HG03108 (cell line): Measurements from ENCODE around the gene LIMK2.
"Not testable (repeated sequence)": the region's sequence is repeated elsewhere in the genome, so short reads cannot be mapped to it uniquely, and the experiment has no call there.

ENCODE experiments used
- ATAC-seq: cut with Tn5 transposase; IDR thresholded peaks from one replicate; pipeline ENCODE4 v1.9.1; 2021; ENCODE audit warnings: moderate library complexity; ENCODE audit not compliant: unreplicated experiment

The LIMK2 gene

DNA sequence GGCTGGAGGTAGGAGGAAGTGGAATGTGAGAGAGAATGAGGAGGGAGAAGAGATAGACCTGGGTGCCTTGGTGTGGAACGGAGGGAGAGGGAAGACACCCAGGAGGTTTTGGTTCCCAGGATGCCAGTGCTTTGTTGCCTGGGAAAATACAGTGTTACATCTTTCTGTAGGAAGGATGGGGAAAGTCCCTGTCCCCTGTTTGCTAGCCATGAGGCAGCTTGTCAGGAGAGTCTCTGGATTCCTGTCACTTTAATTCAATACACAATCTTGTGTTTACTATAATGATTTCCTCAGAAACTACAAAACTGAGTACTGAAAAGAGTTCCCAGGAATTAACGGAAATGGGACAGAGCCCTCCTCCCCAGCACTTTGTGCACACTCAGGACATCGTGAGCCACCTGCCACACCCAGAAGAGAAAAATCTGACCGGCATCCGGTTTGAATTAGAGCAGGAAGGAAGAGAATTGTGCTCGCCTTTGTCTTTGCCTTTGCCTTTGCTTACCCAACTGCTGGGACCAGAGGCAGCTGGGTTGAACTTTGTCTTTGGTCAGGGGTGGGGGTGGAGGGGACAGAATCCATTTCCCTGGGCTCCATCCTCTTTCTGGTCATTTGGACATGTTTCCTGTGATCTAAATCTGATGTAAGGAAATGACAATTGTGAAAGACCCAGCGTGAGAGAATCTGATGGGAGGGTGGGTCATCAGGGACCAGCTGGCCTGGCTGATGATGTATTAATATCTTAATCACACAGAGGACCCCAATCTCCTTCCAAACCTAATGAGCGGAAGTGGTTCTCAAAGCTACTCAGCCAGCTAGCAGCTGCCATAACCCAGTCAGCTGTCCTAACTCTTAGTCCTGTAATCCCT is 1.3 kb upstream of the LIMK2 start:
- ATAC-seq = no peak

DNA sequence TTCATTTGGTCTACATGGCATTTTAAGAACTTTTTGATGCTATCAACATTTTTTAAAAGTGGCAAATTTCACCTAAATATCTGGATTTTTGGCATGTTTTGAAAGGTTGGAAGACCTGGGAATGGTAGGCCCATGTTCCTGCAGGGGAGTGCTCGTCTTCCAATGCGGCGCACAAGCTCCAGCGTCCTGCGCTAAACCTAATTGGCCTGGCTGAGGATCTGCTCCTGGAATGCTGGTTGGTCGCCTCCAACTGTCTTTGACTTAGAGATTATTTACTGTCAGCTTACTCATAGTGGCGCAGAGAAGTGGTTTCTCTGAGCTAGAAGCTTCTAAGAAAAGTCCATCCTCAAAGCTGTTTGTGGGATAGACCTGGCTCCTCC is 626 bp upstream of the LIMK2 start:
- no peak for ATAC-seq

DNA sequence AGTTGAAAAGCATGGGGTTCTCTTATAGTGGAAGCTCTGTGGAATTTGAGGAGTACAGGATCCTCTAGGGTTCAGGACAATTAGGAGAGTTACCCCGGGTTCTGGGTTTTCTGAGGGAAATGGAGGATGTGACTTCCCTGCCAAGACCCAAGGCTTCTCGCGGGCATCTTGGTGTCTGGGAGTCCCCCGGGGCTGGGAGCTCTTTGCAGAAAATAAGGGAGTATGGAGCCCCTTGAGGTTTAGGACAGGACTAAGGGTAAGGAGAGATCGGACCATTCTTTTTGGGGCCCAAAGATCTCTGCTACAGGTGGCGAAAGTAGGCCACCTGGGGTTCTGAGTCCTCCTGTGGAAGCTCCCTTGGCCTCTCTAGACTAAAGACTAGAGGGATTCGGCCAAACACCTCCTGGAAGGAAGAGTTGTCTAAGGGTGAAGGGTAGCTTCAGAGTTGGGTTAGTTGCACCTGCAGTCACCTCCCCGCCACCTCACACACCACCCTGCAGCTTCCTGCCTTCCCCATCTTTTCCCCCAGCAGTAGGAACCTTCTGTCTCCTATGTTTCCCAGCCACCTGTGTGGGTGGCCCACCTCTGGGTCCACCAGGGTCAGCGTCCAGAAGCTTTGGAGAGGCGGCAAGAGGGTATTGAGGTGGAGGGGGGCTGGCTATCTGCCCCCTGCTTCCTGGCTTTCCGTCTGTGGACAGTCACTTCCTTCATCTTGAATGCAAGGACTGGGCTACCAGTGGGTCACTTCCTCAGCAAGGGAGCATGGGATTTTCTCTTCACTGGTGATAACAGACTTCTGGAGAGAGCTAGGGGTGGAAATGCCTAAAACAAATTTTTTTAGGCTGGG is 908 bp downstream of the LIMK2 start:
- ATAC-seq = no peak

DNA sequence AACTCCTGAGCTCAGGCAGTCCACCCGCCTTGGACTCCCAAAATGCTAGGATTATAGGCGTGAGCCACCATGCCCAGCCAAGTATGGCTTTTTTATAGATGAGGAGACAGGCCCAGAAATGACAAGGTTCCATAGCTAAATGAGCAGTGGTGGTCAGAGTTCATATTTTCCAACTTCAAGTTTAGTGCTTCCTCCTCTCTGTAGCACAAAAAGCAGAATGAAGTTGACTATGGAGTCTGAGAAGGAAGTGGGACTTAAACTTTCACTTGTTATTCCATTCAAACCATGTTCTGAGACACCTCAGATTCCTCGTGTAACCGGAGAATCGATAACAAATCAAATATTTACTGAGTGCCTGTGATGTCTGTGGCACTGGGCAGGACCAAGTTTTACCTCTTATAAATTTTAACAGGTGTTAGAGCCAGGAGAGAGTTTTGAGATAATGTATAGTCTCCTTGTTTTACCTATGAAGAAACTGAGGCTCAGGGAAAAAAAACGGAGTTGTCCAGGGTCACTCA is 3.0 kb downstream of the LIMK2 start:
- ATAC-seq = no peak

DNA sequence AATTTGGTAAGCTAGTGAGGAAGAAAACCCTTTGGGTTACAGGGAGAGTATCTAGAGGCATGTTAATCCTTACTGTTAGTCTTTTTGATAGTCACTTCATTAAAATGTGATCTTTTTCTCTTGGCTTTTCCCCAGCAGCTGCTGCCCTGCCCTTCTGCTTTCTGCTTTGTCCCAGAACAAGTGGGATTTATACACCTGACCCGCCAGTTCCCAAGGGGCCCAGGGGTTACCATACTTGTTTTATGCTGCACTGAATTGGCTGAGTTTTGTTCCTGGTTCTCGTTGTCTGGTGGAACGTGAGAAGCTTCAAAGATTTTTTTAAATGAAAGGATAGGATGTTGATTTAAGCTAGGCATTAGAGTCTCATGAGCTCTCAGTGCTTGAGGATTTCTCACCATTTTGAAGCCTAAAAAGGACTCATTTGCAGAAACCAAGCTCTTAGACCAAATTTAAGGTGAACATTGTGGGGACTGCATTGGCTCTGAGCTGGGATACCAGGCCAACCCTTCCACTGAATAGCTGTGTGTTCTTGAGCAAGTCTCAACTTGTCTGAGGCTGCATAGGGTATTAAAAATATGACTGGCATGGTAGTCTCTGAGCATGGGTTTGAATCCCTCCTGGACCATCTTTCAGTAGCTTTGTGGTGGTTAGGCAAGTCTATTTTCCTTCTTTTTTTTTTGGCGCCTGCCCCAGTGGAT is 6.6 kb downstream of the LIMK2 start:
- ATAC-seq = no peak

DNA sequence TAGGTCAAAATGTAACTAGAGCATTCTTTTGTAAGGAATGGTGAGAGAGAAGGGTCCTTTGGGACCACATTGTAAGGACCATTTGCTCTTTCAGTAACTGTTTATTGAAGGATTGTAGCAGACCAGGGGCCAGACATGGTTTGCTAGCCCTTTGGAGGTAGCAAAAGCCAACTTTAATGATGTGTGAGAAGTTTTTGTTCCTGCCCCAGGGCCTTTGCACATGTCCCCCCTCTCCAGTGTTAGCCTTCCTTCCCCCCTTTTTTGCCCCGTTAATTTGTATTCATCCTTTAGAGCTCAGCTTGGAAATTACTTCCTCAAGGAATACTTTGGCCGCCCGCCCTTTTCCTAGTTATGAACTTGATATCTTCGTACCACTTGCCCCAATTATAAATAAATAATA is 9.0 kb downstream of the LIMK2 start:
- no peak for ATAC-seq

DNA sequence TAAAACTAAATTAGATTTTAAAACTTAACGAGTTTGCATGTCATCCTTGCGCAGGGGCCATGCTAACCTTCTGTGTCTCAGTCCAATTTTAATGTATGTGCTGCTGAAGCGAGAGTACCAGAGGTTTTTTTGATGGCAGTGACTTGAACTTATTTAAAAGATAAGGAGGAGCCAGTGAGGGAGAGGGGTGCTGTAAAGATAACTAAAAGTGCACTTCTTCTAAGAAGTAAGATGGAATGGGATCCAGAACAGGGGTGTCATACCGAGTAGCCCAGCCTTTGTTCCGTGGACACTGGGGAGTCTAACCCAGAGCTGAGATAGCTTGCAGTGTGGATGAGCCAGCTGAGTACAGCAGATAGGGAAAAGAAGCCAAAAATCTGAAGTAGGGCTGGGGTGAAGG is 10.6 kb downstream of the LIMK2 start:
- ATAC-seq = no peak

DNA sequence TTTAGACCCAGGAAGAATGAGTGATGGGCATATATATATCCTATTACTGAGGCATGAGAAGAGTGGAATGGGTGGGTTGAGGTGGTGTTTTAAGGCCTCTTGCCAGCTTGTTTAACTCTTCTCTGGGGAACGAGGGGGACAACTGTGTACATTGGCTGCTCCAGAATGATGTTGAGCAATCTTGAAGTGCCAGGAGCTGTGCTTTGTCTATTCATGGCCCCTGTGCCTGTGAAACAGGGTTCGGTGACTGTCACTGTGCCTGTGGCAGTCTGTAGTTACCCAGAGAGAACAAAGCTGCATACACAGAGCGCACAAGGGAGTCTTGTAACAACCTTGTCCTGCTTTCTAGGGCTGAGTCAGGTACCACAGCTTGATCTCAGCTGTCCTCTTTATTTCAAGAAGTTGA is 11.7 kb downstream of the LIMK2 start:
- no peak for ATAC-seq

DNA sequence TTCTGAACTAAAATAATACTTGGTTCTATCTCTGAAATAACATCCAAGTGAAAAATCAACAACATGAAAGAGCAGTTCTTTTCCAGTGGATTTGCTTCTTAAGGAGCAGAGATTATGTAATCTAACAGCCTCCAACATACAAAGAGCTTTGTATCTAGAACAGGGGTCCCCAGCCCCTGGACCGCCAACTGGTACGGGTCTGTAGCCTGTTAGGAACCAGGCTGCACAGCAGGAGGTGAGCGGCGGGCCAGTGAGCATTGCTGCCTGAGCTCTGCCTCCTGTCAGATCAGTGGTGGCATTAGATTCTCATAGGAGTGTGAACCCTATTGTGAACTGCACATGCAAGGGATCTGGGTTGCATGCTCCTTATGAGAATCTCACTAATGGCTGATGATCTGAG is 12.6 kb downstream of the LIMK2 start:
- not testable (repeated sequence) for ATAC-seq

DNA sequence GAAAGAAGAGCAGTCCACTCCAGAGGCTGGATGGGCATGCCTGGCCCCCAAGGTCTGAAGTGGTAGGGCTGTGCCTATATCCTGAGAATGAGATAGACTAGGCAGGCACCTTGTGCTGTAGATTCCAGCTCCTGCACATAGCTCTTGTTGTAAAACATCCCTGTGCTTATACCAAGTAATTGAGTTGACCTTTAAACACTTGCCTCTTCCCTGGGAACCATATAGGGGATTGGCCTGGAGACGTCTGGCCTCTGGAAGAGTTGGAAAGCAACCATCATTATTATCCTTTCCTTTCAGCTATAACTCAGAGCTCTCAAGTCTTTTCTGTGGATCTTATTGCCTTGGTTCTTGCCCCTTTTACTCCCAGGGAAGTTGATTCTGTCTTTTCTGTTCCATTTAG is 15.1 kb downstream of the LIMK2 start:
- ATAC-seq = no peak

DNA sequence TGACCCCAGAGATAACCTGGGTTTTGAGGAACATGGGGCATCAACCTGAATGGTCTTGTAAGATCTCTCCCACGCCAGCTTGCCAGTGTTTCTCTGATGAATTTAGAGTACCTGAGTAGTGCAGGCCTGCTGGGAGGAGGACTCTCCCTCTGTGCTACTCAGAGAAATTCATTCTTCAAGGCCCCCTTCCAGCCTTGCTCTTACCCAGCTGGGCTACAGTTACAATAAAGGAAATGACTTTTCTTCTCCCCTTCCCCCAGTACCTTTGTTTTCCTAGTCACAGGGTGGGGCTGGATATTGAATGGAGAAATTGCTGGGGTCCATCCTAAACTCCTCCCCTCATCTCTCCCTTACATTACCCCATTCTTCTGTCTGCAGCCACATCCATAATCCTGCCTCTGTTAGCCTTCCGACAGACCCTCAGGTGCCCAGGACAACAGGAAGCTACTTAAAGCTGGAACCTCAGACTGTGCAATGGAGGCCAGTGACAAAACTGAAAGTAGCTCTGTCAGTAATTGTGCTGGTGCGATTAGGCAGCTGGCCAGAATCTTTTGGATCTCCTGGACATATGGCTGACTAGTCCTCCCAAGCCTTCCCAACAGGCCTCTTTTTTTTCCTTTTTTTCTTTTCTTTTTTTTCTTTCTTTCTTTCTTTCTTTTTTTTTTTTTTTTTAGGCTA is 17.4 kb downstream of the LIMK2 start:
- no peak for ATAC-seq

DNA sequence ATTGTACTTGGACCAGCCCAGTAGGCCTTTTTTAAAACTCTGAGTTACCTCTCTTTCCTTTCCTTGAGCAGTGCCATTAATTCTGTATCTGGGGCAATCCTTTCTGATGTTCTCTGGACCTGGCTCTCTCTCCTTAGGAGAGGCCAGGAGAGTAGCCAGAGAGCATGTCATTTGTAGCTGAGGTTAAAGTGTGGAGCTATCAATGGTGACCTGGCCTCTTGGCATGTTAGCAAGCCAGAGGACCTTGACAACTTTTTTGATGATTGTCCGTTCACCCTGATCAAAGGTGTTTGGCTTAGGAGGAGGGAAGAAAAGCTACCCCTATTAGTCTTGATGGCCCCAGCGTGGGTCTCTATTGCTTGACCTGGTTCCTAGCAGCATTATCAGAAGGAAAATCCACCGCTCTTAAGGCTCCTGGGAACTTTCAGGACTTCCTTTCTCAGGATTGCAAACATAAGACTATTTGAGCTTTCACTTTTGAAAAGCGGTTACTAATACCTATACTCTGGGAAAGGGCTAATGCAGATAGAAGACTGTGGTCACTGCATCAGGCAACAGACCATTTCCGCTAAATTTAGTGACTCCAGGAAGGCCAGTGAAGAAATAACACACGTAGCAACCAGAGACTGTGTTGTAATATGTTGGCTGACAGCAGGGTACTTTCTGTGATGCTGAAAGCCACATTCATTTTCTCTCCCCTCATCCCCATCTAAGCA is 18.2 kb downstream of the LIMK2 start:
- no peak for ATAC-seq

DNA sequence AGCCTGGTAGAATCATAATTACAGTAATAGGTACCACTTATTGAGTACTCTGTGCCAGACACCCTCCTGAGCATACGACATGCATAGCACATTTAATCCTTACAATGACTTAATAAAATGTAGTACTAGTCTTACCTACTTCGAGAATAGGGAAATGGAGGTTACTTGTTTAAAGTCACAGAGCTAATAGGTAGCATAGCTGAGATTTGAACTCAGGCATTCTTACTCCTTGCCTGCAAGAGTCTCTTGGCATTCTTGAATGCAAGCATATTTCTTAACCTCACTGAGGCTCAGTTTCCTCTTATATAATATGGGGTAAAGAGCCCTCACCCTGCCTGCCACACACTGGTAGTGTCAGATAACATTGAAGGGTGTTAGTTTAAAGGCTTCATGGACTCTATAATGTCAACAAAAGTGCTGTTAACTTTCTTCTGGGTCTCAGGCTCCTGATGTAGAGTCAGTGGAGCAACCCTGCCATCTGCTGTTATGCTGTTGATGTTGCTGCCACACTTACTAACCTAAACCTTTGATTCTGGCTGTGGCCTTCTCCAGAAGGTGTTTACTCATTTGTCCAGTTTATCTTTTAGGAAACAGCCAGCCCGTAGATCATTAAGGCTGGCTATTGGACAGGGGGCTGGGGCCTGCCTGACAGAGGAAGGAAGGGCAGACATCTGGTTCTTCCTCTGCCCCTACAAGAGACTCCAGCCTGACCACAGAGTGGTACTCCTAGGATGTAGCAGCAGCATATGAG is 18.9 kb downstream of the LIMK2 start:
- ATAC-seq = no peak

DNA sequence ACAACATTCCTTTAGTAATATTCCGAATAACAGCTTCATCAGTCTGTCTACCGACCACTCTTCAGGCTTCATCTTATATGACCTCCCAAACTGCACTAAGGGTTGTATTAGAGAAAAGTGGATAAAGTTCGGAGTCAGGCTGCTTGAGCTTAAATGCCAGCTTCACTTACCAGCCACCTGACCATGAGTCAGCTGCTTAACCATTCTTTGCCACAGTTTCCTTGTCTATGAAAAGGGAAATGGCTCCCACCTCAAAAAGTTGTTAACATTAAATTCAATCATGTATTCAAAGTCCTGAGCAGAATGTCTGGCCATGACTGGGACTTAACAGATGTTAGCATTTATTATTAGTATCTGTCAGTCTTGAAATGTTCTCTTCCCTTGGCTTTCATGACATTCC is 20.9 kb downstream of the LIMK2 start:
- ATAC-seq = no peak

DNA sequence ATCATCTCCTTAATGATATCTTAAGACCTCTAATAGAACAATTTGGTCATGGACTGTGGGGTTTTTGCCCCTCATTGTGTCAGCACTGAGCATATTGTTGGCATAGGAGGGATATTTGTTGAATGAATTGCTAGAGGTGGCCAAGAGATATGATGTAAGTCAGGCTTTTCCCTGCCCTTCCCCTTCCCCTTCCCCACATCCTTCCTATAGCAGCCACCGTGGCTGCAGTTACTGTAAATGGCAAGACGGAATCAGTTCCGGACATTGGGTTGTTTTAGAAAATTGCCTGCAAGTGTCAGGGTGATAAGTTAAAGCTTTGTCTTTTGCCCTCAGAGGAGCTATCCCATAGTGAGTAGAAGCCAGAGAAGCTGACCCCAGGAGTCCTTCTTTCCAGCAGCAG is 23.0 kb downstream of the LIMK2 start:
- ATAC-seq = no peak

DNA sequence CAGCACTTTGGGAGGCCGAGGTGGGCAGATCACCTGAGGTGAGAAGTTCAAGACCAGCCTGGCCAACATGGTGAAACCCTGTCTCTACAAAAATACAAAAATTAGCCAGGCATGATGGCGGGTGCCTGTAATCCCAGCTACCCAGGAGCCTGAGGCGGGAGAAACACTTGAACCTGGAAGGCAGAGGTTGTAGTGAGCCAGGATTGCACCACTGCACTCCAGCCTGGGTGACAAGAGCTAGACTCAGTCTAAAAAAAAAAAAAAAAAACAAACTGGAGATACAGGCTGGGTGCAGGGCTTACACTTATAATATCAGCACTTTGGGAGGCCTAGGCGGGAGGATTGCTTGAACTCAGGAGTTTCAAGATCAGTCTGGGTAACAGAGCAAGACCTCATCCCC is 23.9 kb downstream of the LIMK2 start:
- ATAC-seq = not testable (repeated sequence)

DNA sequence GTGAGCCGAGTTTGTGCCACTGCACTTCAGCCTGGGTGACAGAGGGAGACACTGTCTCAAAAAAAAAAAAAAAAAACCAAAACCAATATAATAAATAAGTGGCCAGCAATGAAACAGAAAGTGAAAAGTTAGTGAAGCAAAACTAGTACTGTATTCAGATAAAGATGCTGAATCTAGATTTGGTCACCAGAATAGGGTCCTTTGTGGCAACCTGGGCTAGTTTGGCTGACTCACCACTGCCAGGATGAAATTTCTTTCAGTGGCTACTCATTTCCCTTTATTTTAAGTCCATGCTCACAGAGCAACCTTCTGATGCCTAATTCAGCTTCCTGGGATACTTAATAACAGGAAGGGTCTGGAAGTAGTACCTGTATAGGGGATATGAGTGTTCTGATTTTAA is 26.0 kb downstream of the LIMK2 start:
- ATAC-seq = no peak

DNA sequence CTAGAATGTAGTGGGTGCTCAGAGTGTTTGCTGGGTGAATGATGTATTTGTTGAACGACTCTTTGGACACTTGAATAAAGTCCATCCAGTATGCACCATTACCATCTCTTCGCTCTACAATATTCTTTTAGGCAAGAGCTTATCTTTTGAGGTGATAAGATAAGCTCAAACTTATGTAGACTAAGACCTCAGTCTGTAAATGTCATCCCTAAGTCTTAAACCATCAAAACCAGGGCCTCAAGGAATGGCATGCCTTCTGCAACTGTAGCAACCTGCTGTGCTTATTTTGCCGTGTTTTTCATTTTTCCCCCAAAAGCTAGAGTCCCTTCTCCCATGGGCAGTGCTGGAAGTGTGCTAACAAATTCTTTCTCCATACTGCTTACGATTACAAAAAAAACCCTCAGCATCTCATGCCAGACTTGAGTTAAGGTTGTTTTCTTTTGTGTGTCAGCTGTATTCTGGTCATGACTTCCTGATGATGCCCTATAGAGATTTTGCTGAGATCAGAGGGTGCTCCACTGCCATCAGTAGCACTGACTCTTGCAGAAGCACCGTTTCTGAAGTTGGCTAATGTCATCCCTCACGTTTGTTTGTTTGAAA is 27.8 kb downstream of the LIMK2 start:
- ATAC-seq = no peak

DNA sequence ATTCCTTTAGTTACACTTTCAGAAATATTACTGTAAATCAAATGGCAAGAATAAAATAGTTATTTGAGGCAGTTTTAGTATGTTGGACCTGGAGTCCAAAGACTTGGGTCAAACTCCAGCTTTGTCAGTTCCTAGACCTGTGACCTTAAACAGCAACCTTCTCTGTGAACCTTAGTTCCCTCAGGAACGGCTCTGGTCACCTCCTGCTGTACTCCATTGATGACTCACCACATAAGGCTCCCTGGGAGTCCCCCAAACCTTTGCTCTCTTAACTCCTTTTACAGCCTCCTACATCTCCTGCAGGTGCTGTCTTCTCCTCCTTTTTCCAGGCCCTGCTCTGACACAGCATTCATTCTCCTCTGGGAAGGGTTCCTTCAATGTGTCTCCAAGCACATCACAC is 29.1 kb downstream of the LIMK2 start:
- ATAC-seq = no peak
